ENCODE results near the gene CD93.

DNA sequence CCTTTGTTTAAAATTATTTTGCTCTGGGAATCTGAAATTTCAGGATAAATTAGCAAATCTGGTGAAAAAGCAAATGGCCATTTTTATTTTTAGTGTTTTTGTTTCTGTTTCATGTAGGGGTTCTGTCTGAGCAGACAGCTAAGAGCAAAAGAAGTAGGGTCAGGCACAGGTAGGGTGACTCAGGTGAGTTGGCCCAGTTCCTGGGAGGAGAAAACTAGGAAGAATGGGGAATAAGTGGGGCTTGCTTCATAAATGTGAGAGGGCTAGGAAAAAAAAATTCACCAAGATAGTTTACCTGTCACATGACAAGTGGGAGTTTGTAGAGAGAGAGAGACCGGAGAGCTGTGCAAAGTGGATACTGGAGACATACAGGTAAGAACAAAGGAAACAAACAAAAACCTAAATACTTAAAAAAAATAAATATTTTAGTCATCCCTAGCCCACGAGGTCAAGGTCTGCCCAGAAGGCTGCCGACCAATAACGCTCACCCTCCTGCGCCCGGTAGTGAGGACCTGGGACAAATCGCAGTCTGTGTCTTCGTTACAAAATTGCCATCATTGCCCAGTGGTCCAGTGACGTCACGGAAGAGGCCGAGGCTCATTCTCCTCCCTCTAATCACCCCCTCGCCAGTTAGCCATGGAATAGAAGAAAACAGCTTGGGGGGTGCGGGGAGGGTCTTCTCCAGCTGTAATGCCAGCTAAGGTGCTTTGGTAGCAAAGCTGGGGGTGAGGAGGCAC is 39.0 kb downstream of the CD93 start:
- no peak for TF ChIP-seq CEBPB (IDR thresholded peaks at IDR 0.05)
- TF ChIP-seq REST (IDR thresholded peaks at IDR 0.05), result no peak
- TF ChIP-seq POLR2A (IDR thresholded peaks at IDR 0.05; ENCODE audit: low read length), result no peak
- TF ChIP-seq, protein P1, sequence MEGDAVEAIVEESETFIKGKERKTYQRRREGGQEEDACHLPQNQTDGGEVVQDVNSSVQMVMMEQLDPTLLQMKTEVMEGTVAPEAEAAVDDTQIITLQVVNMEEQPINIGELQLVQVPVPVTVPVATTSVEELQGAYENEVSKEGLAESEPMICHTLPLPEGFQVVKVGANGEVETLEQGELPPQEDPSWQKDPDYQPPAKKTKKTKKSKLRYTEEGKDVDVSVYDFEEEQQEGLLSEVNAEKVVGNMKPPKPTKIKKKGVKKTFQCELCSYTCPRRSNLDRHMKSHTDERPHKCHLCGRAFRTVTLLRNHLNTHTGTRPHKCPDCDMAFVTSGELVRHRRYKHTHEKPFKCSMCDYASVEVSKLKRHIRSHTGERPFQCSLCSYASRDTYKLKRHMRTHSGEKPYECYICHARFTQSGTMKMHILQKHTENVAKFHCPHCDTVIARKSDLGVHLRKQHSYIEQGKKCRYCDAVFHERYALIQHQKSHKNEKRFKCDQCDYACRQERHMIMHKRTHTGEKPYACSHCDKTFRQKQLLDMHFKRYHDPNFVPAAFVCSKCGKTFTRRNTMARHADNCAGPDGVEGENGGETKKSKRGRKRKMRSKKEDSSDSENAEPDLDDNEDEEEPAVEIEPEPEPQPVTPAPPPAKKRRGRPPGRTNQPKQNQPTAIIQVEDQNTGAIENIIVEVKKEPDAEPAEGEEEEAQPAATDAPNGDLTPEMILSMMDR (IDR thresholded peaks at IDR 0.05), result no peak
- TF ChIP-seq KDM1A (IDR thresholded peaks at IDR 0.05; ENCODE audit: low read depth), result no peak
- TF ChIP-seq BHLHE40 (IDR thresholded peaks at IDR 0.05; ENCODE audit: low read depth, low read length), result no peak
- TF ChIP-seq ZNF302 (CRISPR knock-in tag; IDR thresholded peaks at IDR 0.05), result no peak
- TF ChIP-seq HDAC2 (IDR thresholded peaks at IDR 0.05), result no peak
- TF ChIP-seq PHF8 (IDR thresholded peaks at IDR 0.05; ENCODE audit: borderline replicate concordance, low read depth), result no peak
